GM12878 (cell line): ENCODE measurements around the gene CACNA2D1.

Experiments
- POLR2AphosphoS5 ChIP-seq: IDR thresholded peaks from 2 replicates; pipeline ENCODE4 v1.6.1; 2011; ENCODE audit warnings: mild to moderate bottlenecking, low read length, inconsistent platforms
- ZBTB4 ChIP-seq: fragments of 450-650 bp; formaldehyde crosslinking; IDR thresholded peaks from 2 replicates; pipeline ENCODE4 v1.4.0; 2022; ENCODE audit warnings: mild to moderate bottlenecking, moderate library complexity

GRCh38 chr7:82384779-82385178 is 58.8 kb downstream of the CACNA2D1 start:
- TF ChIP-seq ZBTB4 (CRISPR knock-in tag), result no peak
- no peak for TF ChIP-seq POLR2AphosphoS5
